ENCODE measurements around the gene NUP214. TPM values are rescaled to one million over a fixed set of nuclear protein-coding genes. Genes with fewer than 3 reads are reported as not detected.

NUP214 gene
- total RNA-seq, 1 experiment from 2014 or later, result 25.6 TPM

DNA sequence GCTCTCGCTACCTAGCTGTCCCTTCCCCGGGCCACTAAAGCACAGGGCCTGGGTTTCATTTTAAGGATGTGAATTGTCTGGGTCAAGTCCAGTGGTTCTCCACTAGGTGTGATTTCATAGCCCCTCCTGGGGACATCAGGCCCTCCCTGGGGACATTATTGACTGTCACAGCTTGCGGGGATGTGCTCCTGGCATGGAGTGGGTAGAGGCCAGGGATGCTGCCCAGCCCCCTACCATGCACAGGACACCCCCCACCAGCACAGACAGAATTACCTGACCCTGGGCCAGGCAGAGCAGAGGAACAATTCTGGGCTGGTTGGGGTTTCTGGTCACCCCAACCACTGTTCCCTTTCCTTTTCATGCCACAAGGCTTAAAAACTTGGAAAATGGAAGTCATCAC lies 146.8 kb downstream of the NUP214 start:
- no peaks in the 10 kb centered on the region for H3K4me1 ChIP-seq (ENCODE audit: insufficient read depth, low read length)
- H3K9me3 ChIP-seq (ENCODE audit: low read length), result no peaks in the 10 kb centered on the region
- no peaks in the 10 kb centered on the region for H3K79me2 ChIP-seq (ENCODE audit: low read length)
- no peaks in the 10 kb centered on the region for H4K20me1 ChIP-seq (ENCODE audit: low read length)
- no peak overlapping the region for H2AFZ ChIP-seq (ENCODE audit: low read length)
- no peaks in the 10 kb centered on the region for H3F3A ChIP-seq (ENCODE audit: low read length, unreplicated experiment)
- TF ChIP-seq EZH2phosphoT487 (IDR thresholded peaks at IDR 0.05; ENCODE audit: borderline replicate concordance, low read length) (no peak), EZH2 (IDR thresholded peaks at IDR 0.05; ENCODE audit: low read length, unreplicated experiment) (no peak)
- TF ChIP-seq, protein P1, sequence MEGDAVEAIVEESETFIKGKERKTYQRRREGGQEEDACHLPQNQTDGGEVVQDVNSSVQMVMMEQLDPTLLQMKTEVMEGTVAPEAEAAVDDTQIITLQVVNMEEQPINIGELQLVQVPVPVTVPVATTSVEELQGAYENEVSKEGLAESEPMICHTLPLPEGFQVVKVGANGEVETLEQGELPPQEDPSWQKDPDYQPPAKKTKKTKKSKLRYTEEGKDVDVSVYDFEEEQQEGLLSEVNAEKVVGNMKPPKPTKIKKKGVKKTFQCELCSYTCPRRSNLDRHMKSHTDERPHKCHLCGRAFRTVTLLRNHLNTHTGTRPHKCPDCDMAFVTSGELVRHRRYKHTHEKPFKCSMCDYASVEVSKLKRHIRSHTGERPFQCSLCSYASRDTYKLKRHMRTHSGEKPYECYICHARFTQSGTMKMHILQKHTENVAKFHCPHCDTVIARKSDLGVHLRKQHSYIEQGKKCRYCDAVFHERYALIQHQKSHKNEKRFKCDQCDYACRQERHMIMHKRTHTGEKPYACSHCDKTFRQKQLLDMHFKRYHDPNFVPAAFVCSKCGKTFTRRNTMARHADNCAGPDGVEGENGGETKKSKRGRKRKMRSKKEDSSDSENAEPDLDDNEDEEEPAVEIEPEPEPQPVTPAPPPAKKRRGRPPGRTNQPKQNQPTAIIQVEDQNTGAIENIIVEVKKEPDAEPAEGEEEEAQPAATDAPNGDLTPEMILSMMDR (conservative IDR thresholded peaks at IDR 0.05; ENCODE audit: low read depth, low read length), result no peak
- H3K4me2 ChIP-seq (ENCODE audit: low read length), result no peak overlapping the region
- no peak overlapping the region for H3K9ac ChIP-seq (ENCODE audit: low read length)
- CTCF ChIA-PET, result no interaction called here
- no TSS peak for BruUV-seq (replicated peaks)
- no peak overlapping the region for H3K27ac ChIP-seq (ENCODE audit: low read length)
- H3K36me3 ChIP-seq (ENCODE audit: low read depth, low read length), result no peaks in the 10 kb centered on the region
- H3K27me3 ChIP-seq (ENCODE audit: low read length), result peaks cover 9% of the 10 kb centered on the region
- no peaks in the 10 kb centered on the region for H3K9me2 ChIP-seq (replicated peaks; ENCODE audit: low read length)
- no peak for DNase-seq
- POLR2A ChIA-PET (ENCODE audit: unreplicated experiment), result interaction anchor here (0.6 kb wide), 1 partner anchor 25 kb away, joined by 3 read pairs; no protein-coding TSS in a partner anchor
- H3K4me3 ChIP-seq (ENCODE audit: low read length), result no peak overlapping the region
- no peak for ATAC-seq
- intact Hi-C loops (cut with micrococcal nuclease), result no loop called here

DNA sequence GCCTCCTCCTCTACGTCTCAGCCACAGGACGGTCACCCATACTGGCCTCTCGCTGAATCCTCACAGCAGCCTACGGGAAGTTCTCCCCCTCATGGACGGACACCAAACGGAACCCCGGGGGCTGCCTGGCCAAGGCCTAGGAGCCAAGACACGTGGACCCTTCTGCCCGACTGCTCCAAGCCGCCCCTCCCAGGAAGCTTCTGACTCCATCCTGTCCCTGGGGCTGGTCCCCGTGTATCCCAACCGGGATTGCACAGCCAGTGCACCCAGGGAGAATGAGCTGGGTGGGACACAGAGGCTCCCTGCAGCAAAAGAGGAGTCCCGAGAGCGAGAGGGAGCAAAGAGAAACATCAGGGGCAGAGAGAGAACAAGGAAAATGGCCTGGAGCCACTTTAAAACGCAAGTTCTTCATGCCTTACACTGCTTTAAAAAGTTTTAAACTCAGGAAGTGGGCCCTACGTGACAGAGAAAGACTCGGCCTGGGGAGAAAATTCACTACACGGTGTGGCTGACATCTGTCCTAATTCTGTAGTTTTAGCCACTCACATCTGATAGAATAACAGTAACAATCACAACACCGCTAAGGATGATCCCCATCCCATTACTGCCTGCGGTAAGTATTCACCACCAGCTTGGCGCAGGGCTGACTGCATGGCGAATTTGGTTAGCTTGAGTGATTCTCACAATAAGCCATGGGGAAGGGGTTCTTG lies 147.9 kb downstream of the NUP214 start:
- Histone ChIP-seq H3F3A (ENCODE audit: low read length, unreplicated experiment) (no peaks in the 10 kb centered on the region), H3K36me3 (ENCODE audit: low read depth, low read length) (no peaks in the 10 kb centered on the region), H2AFZ (ENCODE audit: low read length) (no peak overlapping the region), H3K27me3 (ENCODE audit: low read length) (peaks cover 9% of the 10 kb centered on the region), H3K79me2 (ENCODE audit: low read length) (no peaks in the 10 kb centered on the region), H3K9me2 (replicated peaks; ENCODE audit: low read length) (no peaks in the 10 kb centered on the region), H3K4me3 (ENCODE audit: low read length) (no peak overlapping the region), H4K20me1 (ENCODE audit: low read length) (no peaks in the 10 kb centered on the region), H3K4me1 (ENCODE audit: insufficient read depth, low read length) (no peaks in the 10 kb centered on the region), H3K9me3 (ENCODE audit: low read length) (no peaks in the 10 kb centered on the region), H3K9ac (ENCODE audit: low read length) (no peak overlapping the region), H3K4me2 (ENCODE audit: low read length) (no peak overlapping the region), H3K27ac (ENCODE audit: low read length) (no peak overlapping the region)
- intact Hi-C loops (cut with micrococcal nuclease), result no loop called here
- DNase-seq (no peak), ATAC-seq (no peak)
- BruUV-seq (replicated peaks), result no TSS peak
- TF ChIP-seq EZH2 (IDR thresholded peaks at IDR 0.05; ENCODE audit: low read length, unreplicated experiment) (no peak), EZH2phosphoT487 (IDR thresholded peaks at IDR 0.05; ENCODE audit: borderline replicate concordance, low read length) (no peak)
- TF ChIP-seq, protein P1 (conservative IDR thresholded peaks at IDR 0.05; ENCODE audit: low read depth, low read length), result no peak
- POLR2A ChIA-PET (ENCODE audit: unreplicated experiment), result no interaction called here
- CTCF ChIA-PET, result no interaction called here

DNA sequence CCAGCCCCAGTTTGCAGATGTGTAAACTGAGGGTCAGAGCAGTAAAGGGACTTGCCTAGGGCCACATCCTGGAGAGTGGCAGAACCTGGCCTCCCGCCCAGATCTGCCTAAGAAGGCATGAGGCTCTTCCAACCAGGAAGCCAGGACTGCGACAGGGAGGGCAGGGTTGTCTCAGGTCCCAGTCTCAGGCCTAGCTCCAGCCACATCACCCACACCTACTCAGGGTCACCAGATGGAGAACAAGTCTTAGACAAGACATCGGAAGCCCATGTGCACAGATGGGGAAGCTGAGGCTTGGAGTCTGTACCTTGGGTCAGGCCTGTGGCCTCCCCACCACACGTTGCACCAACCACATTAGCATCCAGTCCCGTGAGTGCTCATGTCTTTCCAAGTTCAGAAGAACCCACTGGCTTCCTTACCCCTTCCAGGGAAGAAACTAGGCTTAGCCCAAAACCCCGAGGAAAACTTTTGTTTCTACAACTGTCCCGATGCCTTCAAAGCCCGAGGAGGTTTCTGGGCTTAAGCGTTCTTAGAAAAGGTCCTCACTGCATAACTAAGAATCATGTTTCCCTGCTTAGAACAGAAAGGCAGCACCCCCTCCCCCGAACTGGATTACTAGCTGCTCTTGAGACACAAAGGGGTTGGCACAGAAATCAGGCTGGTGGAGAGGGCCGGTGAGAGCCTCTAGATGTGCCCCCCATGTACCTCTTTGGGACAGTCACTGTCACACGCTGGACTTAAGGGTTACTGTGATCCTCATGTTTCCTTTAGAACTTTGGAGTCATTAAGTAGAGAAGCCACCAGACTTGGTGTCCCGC lies 148.7 kb downstream of the NUP214 start:
- no peaks in the 10 kb centered on the region for H3K4me1 ChIP-seq (ENCODE audit: insufficient read depth, low read length)
- no peaks in the 10 kb centered on the region for H4K20me1 ChIP-seq (ENCODE audit: low read length)
- ATAC-seq (no peak), DNase-seq (no peak)
- peaks cover 9% of the 10 kb centered on the region for H3K27me3 ChIP-seq (ENCODE audit: low read length)
- H3K27ac ChIP-seq (ENCODE audit: low read length), result no peak overlapping the region
- POLR2A ChIA-PET (ENCODE audit: unreplicated experiment), result no interaction called here
- H3K9me3 ChIP-seq (ENCODE audit: low read length), result no peaks in the 10 kb centered on the region
- TF ChIP-seq, protein P1 (conservative IDR thresholded peaks at IDR 0.05; ENCODE audit: low read depth, low read length), result no peak
- TF ChIP-seq EZH2 (IDR thresholded peaks at IDR 0.05; ENCODE audit: low read length, unreplicated experiment), result no peak
- no peak for TF ChIP-seq EZH2phosphoT487 (IDR thresholded peaks at IDR 0.05; ENCODE audit: borderline replicate concordance, low read length)
- no peaks in the 10 kb centered on the region for H3K9me2 ChIP-seq (replicated peaks; ENCODE audit: low read length)
- no peak overlapping the region for H2AFZ ChIP-seq (ENCODE audit: low read length)
- no peak overlapping the region for H3K4me2 ChIP-seq (ENCODE audit: low read length)
- H3F3A ChIP-seq (ENCODE audit: low read length, unreplicated experiment), result no peaks in the 10 kb centered on the region
- H3K79me2 ChIP-seq (ENCODE audit: low read length), result no peaks in the 10 kb centered on the region
- no peak overlapping the region for H3K4me3 ChIP-seq (ENCODE audit: low read length)
- intact Hi-C loops (cut with micrococcal nuclease), result no loop called here
- H3K9ac ChIP-seq (ENCODE audit: low read length), result no peak overlapping the region
- CTCF ChIA-PET, result no interaction called here
- no TSS peak for BruUV-seq (replicated peaks)
- no peaks in the 10 kb centered on the region for H3K36me3 ChIP-seq (ENCODE audit: low read depth, low read length)
